ENCODE results near the gene PSMA3.

DNA sequence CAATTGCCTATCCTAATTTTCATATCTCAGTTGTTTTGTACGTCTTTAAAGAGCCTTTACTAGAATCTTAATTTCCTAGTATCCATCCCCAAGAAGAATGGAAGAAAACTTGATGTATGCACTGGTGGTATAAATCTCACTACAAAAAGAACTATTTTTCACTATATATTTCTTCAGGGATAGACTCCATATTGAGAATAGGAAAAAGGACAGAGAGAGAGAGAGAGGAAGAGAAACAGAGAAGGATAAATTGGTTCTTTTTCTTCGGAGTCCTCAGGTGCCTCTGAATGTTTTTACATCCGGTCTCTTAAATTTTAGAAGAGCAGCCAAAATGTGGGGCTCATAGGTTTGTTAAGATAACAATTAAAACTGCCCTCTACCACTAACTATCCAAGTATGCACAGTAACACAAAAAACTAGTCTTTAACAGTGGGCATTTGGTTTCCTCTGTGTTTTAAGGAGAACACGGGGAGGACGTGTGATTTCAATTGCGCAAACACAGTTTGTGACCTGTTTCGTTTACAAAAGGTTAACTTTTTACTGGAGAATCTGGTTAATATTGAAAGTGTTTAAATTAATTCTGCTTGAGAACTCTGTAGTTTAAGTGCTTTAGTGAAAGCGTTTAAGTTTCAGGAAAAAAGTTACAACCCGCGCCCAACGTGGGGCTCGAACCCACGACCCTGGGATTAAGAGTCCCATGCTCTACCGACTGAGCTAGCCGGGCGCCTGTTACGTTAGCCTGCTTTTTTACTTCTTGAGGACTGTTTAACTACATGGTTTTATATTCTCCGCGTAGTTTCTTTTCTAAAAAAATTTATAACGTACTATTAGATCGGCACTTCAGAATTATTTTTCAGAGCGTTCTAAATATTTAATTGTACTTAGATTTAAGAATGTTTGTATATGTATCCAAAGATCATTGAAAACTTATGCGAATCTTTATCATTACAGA lies 5.1 kb upstream of the PSMA3 start:
- TF ChIP-seq EZH2 (IDR thresholded peaks at IDR 0.05; ENCODE audit: insufficient read depth, poor library complexity, severe bottlenecking) = no peak
- TF ChIP-seq EZH2phosphoT487 (IDR thresholded peaks at IDR 0.05; ENCODE audit: insufficient read depth, low read depth) = no peak

All from GM23248 (cell line).